ENCODE results near the gene HOXC11.

HOXC11 gene

GRCh38 chr12:53959314-53959713 lies 13.6 kb upstream of the HOXC11 start:
- no peak for DNase-seq

GRCh38 chr12:53960187-53961024 lies 12.5 kb upstream of the HOXC11 start:
- no peak for DNase-seq

GRCh38 chr12:53961025-53961761 lies 11.7 kb upstream of the HOXC11 start:
- DNase-seq, result no peak

- DNase-seq, result no peak
These were observed 9.9 kb upstream of the HOXC11 start for GRCh38 chr12:53963005-53963404.

GRCh38 chr12:53963434-53964314 lies 9.3 kb upstream of the HOXC11 start:
- no peak for DNase-seq

- no peak for DNase-seq
These were observed 8.6 kb upstream of the HOXC11 start for GRCh38 chr12:53964315-53964713.

- DNase-seq, result no peak
These were observed 7.4 kb upstream of the HOXC11 start for GRCh38 chr12:53965281-53966084.

- no peak for DNase-seq
These were observed 6.9 kb upstream of the HOXC11 start for GRCh38 chr12:53966085-53966384.

- no peak for DNase-seq
These were observed 6.4 kb upstream of the HOXC11 start for GRCh38 chr12:53966385-53967133.

GRCh38 chr12:53967421-53967925 lies 5.5 kb upstream of the HOXC11 start:
- peak in 1 of 2 experiments; percentile 7 for DNase-seq

- no peak for DNase-seq
These were observed 4.5 kb upstream of the HOXC11 start for GRCh38 chr12:53968214-53969127.

GRCh38 chr12:53969588-53970259 lies 3.2 kb upstream of the HOXC11 start:
- no peak for DNase-seq

- no peak for DNase-seq
These were observed 2.5 kb upstream of the HOXC11 start for GRCh38 chr12:53970451-53970850.

GRCh38 chr12:53971129-53971528 lies 1.8 kb upstream of the HOXC11 start:
- DNase-seq, result no peak

GRCh38 chr12:53971686-53972085 lies 1.2 kb upstream of the HOXC11 start:
- no peak for DNase-seq

GRCh38 chr12:53972152-53972702 lies 699 bp upstream of the HOXC11 start:
- no peak for DNase-seq

- no peak for DNase-seq
These were observed 513 bp downstream of the HOXC11 start for GRCh38 chr12:53973236-53974042.
